AML-193 (cell line): ENCODE measurements around the gene CPSF7.
"Not testable (repeated sequence)": the region's sequence is repeated elsewhere in the genome, so short reads cannot be mapped to it uniquely, and the experiment has no call there.

Experiments used
- DNase-seq, 2 experiments: peaks; one replicate each; lab custom pipeline; 2025; lab: John Stamatoyannopoulos, UW

Gene CPSF7

DNA sequence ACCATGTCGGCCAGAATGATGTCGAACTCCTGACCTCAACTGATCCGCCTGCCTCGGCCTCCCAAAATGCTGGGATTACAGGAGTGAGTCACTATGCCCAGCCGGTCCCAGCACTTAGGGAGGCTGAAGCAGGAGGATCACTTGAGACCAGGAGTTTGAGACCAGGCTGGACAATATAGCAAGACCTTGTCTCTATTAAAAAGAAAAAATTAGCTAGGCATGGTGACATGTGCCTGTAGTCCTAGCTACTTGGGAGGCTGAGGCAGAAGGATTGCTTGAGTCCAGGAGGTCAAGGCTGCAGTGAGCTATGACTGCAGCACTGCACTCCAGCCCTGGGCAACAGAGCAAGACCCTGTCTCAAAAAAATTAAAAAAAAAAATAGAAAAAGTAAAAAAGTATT is 45.9 kb downstream of the CPSF7 start:
- not testable (repeated sequence) for DNase-seq

- no peak for DNase-seq
Measured at GRCh38 chr11:61380884-61381283, 48.9 kb downstream of the CPSF7 start.

GRCh38 chr11:61378713-61379313 is 51.0 kb downstream of the CPSF7 start:
- peak; percentile 86 to 93 for DNase-seq

GRCh38 chr11:61377461-61378160 is 52.2 kb downstream of the CPSF7 start:
- no peak for DNase-seq

DNA sequence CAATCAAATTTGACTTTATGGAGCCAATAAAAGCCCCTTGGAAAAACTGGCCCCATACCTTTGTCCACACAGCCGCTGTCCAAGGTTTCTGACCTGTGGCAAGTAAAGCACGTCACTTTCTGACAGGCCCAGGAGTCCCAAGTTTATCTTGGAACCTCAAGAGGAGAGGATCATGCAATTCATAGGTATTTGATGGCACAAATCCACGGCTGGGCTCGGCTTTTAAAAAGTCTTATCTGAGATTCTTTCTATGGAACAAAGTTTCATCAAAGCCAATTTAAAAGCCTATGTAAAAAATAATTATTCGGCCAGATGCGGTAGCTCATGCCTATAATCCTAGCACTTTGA is 54.0 kb downstream of the CPSF7 start:
- no peak for DNase-seq

- DNase-seq: no peak
Measured at GRCh38 chr11:61372659-61373420, 56.9 kb downstream of the CPSF7 start.

DNA sequence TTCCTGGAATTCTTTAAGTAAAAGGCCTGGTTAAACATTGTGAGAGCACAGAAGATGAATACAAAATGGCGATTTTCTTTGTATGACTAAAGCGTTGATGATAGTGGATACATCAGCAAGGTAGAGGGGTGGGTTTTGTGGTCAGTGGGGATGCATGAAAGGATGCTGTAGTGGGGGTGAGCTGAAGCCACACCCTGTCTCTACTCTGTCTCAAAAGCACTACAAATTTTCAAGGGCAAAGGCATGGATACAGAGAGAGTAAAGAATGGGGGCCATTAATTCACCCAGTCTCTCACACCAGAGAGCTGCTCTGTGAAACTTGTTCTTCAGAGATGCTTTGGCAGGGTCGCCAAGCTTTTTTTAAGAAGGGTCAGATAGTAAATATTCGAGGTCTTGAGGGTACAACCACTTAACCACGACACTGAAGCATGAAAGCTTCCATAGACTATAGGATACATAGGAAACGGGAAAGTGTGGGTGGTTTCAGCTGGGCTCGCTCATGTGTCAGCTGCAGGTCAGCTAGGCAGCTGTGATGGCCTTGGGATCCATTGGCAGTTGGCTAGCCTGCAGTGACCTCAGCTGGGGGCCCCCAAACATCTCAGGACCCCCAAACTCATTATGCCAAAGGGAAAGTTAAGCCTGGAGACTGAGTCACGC is 59.3 kb downstream of the CPSF7 start:
- DNase-seq: no peak

- DNase-seq: no peak
Measured at GRCh38 chr11:61369372-61370348, 60.1 kb downstream of the CPSF7 start.

DNA sequence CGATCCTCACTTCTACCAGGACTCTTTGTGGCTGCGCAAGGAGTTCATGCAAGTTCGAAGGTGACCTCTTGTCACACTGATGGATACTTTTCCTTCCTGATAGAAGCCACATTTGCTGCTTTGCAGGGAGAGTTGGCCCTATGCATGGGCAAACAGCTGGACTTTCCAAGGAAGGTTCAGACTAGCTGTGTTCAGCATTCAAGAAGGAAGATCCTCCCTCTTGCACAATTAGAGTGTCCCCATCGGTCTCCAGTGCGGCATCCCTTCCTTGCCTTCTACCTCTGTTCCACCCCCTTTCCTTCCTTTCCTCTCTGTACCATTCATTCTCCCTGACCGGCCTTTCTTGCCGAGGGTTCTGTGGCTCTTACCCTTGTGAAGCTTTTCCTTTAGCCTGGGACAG is 61.1 kb downstream of the CPSF7 start:
- no peak for DNase-seq

GRCh38 chr11:61367406-61367805 is 62.4 kb downstream of the CPSF7 start:
- no peak for DNase-seq

DNA sequence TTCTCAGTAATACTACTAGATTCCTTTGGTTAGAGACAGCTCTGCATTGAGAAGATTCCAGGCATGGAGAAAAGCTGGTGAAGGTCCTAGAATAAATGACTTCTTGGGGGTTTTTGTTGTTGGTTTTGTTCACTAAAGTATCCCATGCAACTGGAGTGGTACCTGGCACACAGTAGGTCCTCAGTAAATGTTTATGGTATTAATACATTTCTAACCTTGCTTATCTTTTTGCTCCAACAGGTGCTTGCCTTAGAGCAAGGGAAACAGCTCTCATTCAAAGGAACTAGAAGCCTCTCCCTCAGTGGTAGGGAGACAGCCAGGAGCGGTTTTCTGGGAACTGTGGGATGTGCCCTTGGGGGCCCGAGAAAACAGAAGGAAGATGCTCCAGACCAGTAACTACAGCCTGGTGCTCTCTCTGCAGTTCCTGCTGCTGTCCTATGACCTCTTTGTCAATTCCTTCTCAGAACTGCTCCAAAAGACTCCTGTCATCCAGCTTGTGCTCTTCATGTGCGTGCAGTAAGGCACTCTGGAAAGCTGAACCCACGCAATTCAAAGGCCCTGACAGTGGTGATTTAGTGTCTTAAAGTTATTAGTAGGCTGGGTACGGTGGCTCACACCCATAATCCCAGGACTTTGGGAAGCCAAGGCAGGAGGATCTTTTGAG is 65.6 kb downstream of the CPSF7 start:
- DNase-seq: no peak

DNA sequence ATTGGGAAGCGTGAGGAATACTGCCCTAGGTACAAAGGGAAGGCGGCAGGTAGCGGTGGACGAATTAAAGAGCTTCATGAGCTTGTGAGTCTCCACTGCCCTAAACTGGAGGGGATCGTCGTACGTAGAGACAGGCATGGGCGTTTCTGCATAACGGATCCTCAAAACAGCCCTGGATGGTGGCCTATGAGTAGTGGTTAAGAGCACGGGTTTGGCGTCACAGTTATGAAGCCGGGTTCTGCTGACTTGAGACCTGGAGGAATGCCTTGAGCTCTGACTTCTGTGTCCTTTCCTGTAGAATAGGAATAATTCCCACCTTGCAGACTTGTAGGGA is 67.3 kb downstream of the CPSF7 start:
- DNase-seq: peak; percentile 17 to 22

GRCh38 chr11:61361741-61362541 is 67.8 kb downstream of the CPSF7 start, which contains the start of the genes CYB561A3 and TMEM138:
Gene CYB561A3 (minus strand): TSS chr11:61361882. CDS start chr11:61356713, 5,169 bp downstream.
Gene TMEM138 (plus strand): TSS chr11:61362374. CDS start chr11:61364391, 2,017 bp downstream.
- peak; percentile 87 to 94 for DNase-seq

DNA sequence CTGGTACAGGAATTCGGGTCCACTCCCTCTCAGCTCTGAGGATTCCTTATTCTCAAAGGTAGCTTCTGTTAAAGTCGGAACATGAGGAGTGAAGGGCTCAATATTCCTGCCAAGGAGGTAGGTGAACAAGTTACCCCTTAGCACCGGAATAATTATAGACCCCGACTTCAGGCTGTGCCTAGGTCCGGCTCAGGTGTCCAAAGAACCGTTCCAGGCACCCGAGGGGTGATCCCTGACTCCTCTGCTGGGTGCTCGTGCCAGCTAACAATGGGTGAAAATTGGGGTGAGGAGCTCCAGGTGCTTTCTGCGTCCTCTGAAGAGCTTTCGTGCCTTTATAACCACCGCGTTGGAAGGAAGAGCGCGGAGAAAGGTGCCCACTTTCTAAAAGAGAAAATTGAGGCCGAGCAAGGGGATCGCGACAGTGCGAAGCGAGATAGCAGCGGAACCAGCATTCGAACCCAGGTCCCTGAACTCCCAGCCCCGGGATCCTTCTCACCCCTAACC is 68.5 kb downstream of the CPSF7 start:
- no peak for DNase-seq

GRCh38 chr11:61359516-61359915 is 70.3 kb downstream of the CPSF7 start:
- no peak for DNase-seq

DNA sequence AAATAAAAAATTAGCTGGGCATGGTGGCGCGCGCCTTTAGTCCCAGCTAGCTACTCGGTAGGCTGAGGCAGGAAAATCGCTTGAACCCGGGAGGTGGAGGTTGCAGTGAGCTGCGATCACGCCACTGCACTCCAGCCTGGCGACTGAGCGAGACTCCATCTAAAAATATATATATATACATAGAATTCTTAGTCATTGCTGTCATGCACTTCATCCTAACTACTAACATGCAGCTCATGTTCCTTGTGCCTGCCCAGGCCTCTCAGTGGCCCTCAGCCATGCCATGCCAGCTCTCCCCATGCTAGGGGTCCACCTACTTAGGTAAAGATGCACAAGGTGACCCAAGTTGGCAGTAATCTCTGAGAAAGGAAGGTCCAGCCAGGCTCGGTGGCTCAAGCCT is 71.2 kb downstream of the CPSF7 start:
- DNase-seq: no peak

- DNase-seq: no peak
Measured at GRCh38 chr11:61357894-61358239, 71.9 kb downstream of the CPSF7 start.

DNA sequence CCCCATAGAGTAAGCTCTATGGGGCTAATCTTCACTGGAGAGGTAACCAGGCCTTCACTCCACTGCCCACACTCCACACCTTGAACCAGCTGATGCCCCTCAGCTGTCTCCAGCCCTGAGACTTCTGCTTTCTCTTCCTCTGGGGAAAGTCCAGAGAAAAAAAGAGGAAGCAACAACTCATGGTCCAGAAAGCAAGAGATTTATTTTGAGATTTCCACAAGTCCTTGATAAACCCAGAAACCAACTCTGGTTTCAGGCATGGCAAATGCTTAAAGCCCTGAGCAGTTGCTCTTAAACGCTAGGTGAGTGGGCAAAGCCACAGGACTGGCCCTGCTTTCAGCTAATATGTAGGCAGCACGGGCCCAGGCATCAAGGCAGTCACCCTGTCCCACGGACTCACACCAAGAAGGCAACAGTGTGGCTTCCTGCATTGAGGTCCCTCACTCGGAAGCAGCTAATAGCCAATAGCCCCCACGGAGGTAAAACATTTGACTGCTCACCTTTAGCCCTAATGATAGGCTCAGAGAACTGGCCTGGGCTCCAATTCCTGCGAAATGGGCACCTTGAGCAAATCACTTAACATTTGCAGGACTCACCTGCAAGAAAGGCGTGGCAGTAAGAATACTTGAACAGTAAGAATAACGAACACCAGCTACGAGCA is 72.4 kb downstream of the CPSF7 start:
- peak; percentile 68 to 87 for DNase-seq

- no peak for DNase-seq
Measured at GRCh38 chr11:61356706-61357105, 73.1 kb downstream of the CPSF7 start.
